ENCODE results near the gene ADAMTSL1.

The ADAMTSL1 gene, protein sequence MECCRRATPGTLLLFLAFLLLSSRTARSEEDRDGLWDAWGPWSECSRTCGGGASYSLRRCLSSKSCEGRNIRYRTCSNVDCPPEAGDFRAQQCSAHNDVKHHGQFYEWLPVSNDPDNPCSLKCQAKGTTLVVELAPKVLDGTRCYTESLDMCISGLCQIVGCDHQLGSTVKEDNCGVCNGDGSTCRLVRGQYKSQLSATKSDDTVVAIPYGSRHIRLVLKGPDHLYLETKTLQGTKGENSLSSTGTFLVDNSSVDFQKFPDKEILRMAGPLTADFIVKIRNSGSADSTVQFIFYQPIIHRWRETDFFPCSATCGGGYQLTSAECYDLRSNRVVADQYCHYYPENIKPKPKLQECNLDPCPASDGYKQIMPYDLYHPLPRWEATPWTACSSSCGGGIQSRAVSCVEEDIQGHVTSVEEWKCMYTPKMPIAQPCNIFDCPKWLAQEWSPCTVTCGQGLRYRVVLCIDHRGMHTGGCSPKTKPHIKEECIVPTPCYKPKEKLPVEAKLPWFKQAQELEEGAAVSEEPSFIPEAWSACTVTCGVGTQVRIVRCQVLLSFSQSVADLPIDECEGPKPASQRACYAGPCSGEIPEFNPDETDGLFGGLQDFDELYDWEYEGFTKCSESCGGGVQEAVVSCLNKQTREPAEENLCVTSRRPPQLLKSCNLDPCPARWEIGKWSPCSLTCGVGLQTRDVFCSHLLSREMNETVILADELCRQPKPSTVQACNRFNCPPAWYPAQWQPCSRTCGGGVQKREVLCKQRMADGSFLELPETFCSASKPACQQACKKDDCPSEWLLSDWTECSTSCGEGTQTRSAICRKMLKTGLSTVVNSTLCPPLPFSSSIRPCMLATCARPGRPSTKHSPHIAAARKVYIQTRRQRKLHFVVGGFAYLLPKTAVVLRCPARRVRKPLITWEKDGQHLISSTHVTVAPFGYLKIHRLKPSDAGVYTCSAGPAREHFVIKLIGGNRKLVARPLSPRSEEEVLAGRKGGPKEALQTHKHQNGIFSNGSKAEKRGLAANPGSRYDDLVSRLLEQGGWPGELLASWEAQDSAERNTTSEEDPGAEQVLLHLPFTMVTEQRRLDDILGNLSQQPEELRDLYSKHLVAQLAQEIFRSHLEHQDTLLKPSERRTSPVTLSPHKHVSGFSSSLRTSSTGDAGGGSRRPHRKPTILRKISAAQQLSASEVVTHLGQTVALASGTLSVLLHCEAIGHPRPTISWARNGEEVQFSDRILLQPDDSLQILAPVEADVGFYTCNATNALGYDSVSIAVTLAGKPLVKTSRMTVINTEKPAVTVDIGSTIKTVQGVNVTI (N-terminal part only)

DNA sequence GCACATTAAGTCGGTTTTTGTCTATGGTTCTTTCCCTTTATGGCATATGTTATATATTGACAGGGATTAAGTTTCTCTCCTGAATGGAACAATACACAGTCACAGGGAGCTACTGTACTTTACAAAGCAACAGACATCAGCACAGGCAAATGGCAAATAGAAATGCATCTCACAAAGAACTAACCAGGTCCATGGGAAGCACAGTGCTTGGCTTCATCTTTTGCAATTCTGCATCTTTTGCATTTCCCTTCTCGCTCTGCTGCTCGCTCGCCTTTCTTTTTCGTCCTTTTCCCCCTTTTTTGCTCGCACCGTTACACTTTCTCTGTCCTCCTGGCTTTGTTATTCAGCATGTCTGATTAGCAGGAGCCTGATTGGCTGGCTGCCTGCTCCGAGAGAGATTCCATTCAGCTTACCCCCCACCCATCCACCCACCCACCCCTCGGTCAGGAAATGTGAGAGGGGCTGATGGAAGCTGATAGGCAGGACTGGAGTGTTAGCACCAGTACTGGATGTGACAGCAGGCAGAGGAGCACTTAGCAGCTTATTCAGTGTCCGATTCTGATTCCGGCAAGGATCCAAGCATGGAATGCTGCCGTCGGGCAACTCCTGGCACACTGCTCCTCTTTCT, at the start of gene ADAMTSL1:
Gene ADAMTSL1 (plus strand): TSS at position 502 of the 628 bp plus-strand sequence. CDS start 80 bp downstream, at position 582.
- DNase-seq, result peak; percentile 74

DNA sequence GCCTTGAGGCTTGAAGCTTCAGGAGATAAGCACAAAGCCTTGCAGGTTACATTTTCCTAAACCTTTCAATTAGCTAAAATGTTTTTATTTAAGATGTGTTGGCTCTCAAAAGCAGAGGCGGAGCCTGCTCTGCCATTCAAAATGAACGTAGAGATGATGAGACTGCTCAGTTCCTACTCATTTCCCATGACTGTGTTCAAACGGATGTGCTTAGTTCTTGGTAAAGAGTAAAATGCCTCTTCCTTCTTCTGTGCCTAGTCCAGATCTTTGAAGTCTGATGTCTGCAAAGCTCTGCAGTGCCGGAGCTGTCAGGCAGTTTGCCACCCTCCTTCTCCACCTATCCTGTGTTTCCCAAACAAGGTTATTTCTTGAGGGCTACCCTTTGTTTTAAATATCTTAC, 46.3 kb upstream of the ADAMTSL1 start:
- no peak for DNase-seq

DNA sequence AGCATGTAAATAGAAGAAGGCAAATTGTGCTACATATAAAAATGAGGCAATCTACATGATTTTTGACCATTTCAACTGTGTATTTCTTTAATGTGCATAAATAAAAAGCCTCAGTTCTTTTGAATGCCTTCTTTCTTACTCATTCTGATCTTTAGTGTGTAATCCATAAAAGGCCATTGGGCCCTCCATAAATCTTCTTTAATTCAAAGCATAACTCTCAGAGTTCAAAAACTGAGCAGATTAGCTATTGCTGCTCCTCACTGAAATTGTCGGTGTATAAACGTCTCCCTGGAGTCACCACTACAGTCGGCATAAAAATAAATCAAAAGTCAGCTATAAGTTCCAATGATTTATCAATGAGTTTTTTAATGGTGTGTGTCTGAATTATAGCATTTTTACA, 45.3 kb upstream of the ADAMTSL1 start:
- no peak for DNase-seq

DNA sequence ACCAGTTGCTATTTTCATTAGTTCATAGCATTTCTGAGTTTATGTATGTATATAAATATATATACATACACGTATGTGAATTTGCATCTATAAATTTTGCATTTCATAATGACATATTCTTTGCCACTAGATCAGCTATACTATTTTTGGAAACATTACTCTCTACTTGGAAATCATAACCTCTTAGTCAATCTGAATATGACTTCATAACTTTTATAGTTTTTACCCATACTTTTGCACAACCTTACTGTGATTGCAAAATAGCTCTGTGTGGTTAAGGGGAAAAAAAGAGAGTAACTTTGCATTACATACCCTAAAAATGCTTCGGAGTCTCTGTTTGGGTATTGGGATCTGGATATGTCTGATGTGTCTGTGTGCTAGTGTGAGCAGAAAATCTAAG, 44.9 kb upstream of the ADAMTSL1 start:
- DNase-seq, result no peak

DNA sequence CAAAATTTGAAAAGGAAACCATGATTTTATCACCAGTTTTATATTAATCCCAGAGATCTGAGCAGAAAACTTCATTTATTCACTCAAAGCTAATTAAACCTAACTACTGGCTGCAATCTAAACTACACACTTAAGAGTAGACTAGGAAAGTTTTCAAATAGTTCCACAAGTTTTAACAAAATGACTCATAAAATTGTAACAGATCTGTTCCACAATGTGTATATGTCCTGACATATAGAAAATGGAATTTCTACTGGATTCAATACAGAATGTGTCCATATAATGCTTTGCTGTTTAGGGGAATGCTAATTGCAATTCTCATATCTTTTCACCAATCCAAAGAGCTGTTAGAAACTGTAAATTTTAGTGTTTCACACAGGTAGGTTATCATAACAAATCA, 40.3 kb upstream of the ADAMTSL1 start:
- no peak for DNase-seq

DNA sequence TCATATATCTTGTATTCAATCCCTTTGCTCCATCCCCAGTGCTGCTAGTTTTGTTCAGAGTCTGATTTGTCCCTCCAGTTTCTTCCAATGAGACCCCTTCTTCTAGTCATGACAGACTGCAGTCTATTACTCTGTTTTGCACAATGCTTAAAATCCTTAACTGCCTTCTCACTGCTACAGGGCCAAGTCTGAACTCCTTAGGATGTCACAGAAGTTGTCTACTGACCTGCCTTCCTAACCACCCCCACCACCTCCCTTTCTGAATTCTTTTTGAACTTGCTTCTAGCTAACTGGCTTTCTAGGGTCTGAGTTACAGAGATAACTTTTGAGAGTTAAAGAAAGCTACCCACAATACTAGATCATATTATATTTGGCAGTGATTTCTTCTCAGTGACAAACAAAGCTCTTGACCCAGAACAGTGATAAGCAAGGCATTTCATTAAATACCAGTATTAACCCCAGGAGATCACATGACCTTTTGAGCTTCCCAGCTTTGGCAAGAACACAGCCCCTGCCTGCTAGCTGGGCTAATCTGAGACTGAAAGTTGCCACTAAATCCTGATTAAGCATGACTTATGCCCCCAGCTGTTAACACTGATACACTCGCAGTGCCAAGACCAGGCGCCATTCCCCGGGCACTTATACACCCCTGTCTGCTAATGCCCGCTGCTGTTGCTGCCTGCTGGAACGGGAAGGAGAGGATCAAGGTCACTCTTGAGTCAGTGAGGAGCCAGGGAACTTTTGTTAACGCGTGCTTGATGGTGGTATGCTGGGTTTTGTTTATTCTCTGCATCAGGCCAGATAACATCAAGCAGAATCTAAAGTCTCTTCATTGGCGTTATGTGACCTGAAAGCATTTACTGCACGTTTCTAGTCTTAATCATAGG, 36.4 kb upstream of the ADAMTSL1 start:
- no peak for DNase-seq

DNA sequence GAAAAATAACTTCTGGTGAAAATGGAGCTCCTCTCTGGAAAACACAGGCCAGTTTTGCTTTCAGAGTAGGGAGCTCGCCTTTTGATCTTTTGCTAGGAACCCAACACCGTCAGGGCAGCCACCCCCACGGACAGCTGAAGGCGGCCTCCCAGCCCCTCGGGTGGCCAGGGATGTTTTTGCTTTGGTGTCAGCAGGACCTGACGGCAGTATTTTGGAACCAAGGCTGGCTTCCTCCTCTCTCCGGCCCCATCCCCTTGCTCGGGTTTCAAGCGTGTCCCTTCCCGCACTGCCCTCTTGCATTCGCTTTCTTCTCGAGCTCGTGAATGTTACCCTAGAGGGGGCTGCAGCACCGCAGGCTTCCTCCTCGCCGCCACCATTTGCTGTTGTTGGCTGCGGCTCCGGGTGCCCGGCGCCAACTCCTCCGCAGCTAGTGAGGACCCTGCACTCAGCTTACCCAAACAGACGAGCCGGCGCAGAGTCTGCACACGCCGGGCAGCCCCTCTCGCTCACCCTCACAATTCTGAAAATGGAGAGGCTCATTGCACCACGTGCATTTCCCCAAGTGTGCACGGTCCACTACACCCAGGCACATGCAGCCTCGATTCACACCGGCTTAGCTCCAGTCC, 35.5 kb upstream of the ADAMTSL1 start:
- DNase-seq, result peak; percentile 84

DNA sequence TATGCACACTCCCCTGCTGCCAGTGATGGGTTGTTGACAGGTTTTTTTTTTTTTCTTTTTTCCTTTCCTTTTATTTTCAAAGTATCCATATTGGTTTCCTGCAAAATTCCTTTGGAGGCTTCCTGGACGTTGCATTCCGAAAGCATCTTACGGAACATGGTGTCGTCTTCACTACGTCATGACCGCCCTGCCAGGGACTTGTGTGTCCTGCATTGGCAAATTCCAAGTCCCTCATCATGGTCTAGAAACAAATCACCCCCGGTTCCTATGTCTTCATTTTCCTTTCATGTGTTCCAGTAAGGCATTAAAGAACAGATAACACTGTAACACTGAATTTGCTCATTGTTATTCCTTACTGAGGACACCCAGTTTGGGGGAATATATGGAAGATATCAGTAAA, 35.0 kb upstream of the ADAMTSL1 start:
- DNase-seq, result no peak

DNA sequence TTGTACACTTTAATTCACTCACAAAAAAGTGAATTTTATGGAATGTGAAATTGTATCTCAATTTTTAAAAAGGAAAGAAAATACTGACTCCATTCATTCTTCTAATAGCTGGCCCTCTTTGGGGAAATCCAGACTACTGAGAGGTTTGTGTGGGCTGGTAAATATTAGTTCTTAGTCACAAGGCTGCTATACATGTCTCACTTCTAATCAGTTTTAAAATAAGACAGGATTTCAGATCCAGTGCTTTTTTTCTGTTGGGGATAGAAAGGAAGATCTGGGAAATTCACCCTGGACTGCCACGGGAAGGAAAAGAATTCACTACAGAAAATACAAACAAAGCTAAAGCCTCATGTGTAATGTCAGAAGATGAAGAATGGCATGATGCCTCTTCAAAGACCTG, 32.7 kb upstream of the ADAMTSL1 start:
- DNase-seq, result no peak

DNA sequence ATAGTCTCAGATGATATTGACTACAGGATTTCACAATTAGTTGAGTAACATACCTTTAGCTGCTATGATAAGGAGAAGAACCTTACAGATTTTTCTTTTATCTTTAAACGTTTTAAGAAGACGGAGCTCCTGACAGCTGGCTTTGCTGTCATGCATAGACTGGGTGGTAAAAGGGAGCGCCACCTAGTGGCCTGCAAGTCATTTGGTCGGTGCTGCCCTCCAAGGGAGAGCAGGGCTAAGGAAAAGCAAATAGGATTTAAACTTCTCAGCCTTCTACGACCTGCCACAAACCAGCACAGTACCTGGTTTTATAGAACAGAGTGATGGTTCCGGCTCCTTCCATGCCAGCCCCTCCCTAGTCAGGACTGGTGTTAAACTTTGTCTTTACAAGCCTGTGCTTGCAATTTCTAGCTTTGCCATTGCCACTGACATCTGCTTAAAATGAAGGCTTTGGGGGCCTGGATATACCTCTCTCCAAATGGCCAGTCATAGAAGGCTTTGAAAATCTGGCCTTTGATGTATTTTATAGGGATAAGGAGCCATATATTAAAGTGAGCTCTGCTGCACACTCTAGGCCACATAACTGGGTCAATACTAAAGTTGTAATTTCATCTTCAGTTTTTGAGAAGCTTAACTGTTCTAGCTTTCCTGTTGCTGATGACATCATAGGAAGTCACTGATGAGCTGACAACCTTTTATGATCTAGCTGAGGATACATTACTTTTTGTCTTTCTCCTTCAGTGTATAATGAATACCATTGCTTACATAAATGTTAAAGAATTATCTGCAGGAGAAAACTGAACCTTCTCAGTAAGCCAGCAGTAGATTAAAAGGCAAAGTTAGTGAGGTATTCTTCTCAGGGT, 31.1 kb upstream of the ADAMTSL1 start:
- DNase-seq, result peak; percentile 72

DNA sequence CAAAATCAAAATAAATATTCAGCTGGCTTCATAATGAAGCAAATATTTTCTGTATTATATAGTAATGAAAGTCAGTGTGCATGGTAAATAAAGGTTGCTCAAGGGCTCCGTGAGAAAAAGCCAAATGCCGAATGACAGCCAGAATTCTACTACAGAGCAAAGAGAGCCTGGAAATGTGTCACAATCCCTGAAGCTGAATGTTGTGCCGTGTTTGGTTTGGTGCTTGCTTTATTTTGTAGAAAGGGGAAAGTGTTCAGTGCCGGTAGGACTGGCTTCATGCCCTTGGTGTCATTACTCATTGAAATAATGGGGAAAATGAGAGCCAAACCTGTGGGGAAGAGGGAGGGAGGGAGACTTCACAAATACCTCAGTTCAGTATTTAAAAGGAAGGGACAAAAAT, 26.8 kb upstream of the ADAMTSL1 start:
- no peak for DNase-seq

DNA sequence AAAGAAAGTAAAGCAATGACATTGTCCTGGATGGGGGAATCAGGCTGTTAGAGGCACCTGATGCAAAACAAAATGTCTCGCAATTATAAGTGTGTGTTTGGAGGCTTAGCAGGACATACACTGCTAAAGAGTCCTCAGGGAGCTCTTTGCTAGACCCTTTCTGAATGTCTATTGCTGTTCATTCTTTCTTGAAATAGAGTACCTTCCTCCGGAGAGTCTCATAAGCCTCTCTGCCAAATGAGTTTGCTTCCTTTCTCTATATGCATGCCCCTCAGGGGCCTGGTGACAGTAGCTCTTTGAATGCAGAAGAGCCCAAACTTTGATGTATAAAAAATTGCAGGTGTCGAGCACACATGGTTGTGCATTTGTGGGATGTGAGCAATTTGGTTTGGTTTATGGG, 26.4 kb upstream of the ADAMTSL1 start:
- DNase-seq, result no peak

DNA sequence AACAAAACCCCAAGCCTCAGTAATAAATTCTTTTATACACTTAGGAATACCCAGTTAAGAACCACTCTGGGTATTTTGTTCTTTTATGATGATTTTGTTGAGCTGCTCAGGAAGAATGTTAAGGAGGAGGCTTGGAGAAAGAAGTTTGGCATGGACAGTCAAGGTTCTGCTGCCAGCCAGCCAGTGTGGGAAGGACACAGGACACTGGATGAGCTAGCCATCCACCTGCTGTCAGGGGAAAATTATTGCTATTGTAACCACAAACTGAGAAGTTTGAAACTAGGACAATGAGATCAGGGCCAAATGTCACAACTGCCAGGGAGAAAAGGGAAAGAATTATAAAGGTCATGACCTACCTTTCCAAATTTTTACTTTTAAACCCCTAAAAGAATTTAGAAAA, 25.9 kb upstream of the ADAMTSL1 start:
- DNase-seq, result no peak

DNA sequence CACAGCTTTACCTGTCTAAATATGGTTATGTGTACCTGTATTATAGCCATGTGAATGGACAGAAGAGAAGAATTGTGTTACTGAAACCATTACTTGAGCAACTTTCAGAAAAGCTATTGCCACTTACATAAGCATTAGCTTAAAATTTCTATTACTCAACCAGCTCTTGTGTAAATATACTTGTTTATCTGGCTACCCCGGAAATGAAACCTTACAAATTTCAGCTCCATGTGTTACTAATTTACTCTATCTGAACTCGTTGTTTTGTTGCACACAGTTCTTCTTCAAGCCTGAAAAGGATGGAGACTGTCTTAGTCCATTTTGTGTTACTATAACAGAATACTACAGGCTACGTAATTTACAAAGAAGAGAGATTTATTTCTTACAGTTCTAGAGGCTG, 22.5 kb upstream of the ADAMTSL1 start:
- no peak for DNase-seq

DNA sequence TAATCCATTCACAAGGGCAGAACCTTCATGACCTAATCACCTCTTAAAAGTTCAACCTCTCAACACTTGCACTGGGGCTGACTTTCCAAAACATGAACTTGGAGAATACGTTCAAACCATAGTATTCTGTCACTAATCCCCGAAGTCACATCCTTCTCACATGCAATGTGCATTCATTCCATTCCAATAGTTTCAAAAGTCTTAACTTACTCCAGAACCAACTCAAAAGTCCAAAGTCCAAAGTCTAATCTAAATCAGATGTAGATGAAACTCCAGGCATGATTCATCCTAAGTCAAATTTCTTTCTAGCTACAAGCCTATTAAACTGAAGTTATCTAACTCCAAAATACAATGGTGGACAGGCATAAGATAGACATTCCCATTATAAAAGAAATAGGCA, 21.7 kb upstream of the ADAMTSL1 start:
- no peak for DNase-seq

DNA sequence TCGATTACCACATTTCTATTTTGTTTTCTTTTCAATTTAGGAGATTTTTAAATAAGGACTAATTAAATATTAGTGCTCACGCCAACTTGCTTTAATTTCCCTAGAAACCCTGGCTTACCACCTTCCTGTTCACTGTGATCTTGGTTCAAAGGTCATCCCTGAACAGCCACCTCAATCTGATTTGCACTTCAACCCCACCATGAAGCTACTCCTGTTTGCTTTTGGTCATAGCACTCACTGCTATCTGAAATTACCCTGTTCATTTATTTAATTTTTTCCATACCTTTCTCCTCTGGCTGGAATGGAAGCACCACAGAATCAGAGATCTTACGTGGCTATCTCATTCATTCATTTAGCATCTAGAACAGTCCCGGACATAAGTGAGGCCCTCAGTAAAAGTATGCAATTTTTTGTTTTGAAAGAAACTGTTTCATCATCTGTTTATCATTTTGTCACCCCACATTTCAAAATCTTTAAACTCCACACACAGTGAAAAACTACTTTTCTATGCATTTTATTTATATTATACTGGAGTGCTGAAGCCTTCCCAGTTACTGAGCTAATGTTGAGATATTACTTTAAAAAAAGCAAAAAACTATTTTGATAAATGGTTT, 17.2 kb upstream of the ADAMTSL1 start:
- no peak for DNase-seq

DNA sequence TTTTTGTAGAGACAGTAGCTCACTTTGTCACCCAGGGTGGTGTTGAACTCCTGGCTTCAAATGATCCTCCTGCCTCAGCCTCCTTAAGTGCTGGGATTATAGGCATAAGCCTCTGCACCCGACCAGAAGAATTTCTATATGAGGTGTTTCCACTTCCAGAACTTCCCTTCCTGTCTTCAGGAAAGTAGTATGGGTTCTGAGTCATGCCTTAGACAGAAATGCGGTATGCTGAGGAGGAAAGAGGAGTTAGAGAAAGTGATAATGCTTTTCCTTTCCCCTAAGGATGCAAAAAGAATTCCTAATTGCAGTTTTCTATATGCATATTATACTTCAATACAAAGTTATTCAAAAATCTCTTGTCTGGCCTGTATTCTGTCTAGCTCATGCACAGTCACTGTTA, 16.4 kb upstream of the ADAMTSL1 start:
- DNase-seq, result no peak

DNA sequence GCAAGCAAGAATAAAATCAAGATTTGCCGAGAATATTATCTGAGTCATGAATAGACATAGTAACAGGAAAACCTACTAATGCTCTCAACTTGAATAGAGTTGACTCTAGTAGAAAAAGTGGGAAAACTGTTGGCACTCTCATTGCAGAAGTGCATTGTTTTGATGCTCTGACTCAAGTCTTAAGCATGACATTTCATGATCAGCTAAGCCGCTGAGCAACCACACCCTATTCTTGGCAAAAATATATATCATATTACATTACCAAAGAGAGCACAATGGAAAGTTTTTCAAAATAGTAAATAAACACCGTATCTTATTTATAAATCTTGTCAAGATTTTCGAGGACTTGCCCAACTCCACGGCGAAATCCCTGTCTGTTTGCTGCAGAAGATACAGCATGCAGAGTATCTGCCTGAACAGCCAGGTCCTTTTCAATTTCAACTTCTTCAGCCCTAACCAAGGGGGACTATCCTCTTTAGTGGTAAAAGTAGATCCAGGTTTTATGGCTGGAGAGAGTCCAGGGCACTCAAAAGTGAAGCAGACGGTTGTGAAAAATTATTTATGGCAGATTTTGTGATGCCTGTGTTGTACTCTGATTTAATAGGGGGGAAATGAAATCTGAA, 13.9 kb upstream of the ADAMTSL1 start:
- no peak for DNase-seq

DNA sequence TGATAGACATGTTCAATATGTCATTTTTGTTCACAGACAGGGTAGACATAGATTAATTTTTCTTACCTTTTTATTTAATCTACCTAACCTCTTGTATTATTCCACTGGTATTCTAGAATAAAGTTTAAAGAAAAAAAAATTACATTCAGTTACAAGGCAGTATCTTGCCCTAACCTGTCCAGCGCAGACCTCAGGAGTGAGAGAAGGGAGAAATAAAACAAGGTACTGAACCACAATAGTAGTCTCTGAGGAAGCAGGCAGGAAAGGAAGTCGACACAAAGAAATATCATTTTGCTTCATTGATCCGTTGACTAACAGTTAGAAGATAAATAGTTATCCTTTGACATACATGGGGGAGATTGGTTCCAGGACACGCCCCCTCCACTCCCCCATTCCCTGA, 12.5 kb upstream of the ADAMTSL1 start:
- no peak for DNase-seq

Measured in right forelimb (tissue), 1 donor.